AG04450 (cell line): Measurements from ENCODE around the gene SHFL. TPM values are rescaled to one million over a fixed set of nuclear protein-coding genes. Genes with fewer than 3 reads are reported as not detected.

Source experiments
- CTCF ChIA-PET: fragments of 300-600, 350-600 bp; formaldehyde crosslinking; extraction: SDS; loops from one replicate; lab custom pipeline; 2022; ENCODE audit warnings: antibody characterized with exemption, inconsistent platforms; lab: Charles Lee
- POLR2A ChIA-PET: fragments of 350-600 bp; formaldehyde crosslinking; extraction: SDS; loops from one replicate; lab custom pipeline; 2021; ENCODE audit warnings: antibody characterized with exemption, inconsistent platforms; lab: Yijun Ruan, JAX
- DNase-seq: peaks from one replicate; pipeline ENCODE4 v3.0.0-alpha.2; 2011; ENCODE audit warnings: low read depth, low spot score
- H3K27ac ChIP-seq: one replicate; pipeline ENCODE4 v1.5.1; 2012; ENCODE audit warnings: low read depth, low read length, control low read depth
- H3K27me3 ChIP-seq: one replicate; pipeline ENCODE4 v1.6.0; 2012; ENCODE audit warnings: low read length; ENCODE audit not compliant: control insufficient read depth, insufficient read depth
- H3K4me3 ChIP-seq: 2 replicates; pipeline ENCODE4 v1.5.1; 2011; ENCODE audit warnings: mild to moderate bottlenecking, low read depth, low read length, control low read depth
- H3K9me3 ChIP-seq: 2 replicates; pipeline ENCODE4 v1.5.1; 2012; ENCODE audit warnings: low read length; ENCODE audit not compliant: control insufficient read depth, insufficient read depth
- polyA plus RNA-seq: library from polyadenylated mRNA; depleted of rRNA; stranded (reverse); fragments of >200 nt; gene quantifications from 2 replicates; pipeline ENCODE4 v1.2.3, GENCODE V29; 2011
- TF ChIP-seq, protein P1 (sequence below): IDR thresholded peaks from 2 replicates; pipeline ENCODE4 v1.5.1; 2011; ENCODE audit warnings: low read depth, low read length, control low read depth, inconsistent platforms

Gene SHFL
- polyA plus RNA-seq, 1 experiment: 25.0 TPM

DNA sequence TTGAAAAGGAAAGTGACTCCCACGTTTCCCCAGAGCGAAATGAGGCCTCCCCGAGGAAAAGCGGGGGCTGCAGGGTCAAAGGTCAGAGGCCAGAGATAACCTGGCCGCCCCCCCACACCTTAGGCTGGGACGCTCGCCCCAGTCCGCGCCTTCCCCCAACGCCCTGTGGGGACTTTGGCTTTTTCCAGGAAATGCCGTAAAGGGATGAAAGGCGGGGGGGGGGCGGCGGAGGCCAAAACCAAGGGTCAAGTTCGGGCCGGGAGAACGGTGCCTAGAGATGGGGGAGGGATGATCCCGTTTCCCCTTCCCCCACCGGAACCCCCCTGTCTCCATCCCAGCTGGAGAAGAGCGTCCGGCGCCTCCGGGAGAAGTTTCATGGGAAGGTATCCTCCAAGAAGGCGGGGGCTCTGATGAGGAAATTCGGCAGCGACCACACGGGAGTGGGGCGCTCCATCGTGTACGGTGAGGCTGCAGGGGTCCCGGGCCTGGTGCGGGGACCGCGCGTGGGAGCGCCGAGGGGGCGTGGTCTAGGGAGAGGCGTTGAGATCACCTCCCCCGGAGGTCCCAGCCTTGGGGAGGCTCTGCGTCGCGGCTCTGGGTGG is 575 bp downstream of the SHFL start:
- TF ChIP-seq, protein P1, sequence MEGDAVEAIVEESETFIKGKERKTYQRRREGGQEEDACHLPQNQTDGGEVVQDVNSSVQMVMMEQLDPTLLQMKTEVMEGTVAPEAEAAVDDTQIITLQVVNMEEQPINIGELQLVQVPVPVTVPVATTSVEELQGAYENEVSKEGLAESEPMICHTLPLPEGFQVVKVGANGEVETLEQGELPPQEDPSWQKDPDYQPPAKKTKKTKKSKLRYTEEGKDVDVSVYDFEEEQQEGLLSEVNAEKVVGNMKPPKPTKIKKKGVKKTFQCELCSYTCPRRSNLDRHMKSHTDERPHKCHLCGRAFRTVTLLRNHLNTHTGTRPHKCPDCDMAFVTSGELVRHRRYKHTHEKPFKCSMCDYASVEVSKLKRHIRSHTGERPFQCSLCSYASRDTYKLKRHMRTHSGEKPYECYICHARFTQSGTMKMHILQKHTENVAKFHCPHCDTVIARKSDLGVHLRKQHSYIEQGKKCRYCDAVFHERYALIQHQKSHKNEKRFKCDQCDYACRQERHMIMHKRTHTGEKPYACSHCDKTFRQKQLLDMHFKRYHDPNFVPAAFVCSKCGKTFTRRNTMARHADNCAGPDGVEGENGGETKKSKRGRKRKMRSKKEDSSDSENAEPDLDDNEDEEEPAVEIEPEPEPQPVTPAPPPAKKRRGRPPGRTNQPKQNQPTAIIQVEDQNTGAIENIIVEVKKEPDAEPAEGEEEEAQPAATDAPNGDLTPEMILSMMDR: no peak
- ChIA-PET POLR2A (interaction anchor here (0.7 to 1.0 kb wide), 2 partner anchors 10 to 84 kb away, joined by 4 read pairs; no protein-coding TSS in a partner anchor), CTCF (no interaction called here)
- no peaks in the 10 kb centered on the region for H3K27me3 ChIP-seq
- DNase-seq: no peak
- H3K4me3 ChIP-seq: peak overlapping the region; percentile 92
- no peak overlapping the region for H3K27ac ChIP-seq
- H3K9me3 ChIP-seq: peaks cover 4% of the 10 kb centered on the region; the same call in 1 of the 2 replicates

DNA sequence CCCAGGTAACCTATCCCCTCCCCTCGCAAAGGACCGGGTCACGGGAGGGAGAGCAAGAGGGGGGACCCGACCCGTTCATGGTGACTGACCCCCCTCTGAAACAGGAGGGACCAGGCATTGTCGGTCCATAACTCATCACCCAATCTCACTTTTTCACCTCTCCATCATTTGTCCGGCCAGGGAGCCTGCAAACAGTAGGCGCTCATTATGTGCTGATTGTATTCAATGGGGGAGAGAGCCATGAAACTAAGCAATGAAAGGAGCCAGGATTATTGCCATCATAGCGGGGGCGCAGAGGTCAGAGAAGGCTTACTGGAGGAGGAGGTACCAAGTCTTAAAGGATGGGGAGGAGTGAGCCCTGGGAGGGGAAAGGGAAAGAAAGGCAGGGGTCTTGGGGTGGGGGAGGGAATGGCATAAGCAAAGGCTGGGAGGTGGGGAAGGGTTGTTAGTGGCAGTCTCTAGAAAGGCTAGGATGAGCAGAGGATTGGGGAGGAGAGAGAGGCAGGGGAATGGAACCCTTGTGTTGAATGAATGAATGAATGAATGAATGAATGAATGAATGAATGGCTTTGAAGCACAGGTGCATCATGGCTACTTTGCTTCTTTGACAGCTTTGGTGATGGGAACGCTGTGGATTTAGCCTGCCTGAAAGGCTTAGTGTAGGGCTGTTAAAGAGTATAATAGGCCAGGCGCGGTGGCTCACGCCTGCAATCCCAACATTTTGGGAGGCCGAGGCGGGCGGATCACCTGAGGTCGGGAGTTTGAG is 1.4 kb downstream of the SHFL start:
- ChIA-PET POLR2A (interaction anchor here (0.7 to 1.0 kb wide), 2 partner anchors 9 to 83 kb away, joined by 4 read pairs; no protein-coding TSS in a partner anchor), CTCF (interaction anchor here (0.7 kb wide), 1 partner anchor 102 kb away, joined by 6 read pairs; no protein-coding TSS in a partner anchor)
- TF ChIP-seq, protein P1: no peak
- no peak for DNase-seq
- H3K27me3 ChIP-seq: no peaks in the 10 kb centered on the region
- no peak overlapping the region for H3K27ac ChIP-seq
- peaks cover 4% of the 10 kb centered on the region; the same call in 1 of the 2 replicates for H3K9me3 ChIP-seq
- H3K4me3 ChIP-seq: peak overlapping the region; percentile 92

DNA sequence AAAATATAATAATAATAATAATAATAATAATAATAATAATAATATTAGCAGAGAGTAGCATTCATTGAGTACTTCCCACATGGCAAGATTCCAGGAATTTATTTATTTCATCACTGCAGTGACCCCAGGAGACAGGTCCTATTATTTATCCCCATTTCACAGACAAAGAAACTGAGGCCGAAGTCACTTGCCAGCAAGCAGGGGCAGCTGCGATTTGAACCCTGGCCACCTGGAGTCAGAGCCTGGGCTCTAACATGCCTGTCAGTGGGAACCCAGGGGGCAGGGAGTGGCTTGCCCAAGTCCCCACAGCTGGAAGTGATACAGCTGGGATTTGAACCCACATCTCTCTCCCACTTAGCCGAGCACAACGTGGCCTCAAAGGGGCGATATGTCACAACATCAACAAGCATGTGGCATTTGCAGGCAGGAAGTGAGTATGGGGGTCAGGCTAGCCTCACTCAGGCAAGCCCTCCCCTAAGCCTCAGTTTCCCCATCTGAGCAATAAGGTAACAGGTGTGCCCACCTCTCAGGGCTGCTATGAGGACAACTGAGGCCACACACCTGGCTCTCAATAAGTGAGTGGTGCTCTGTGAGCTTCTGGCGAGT is 2.9 kb downstream of the SHFL start:
- TF ChIP-seq, protein P1: no peak
- ChIA-PET POLR2A (no interaction called here), CTCF (no interaction called here)
- Histone ChIP-seq H3K27ac (no peak overlapping the region), H3K4me3 (no peak overlapping the region), H3K27me3 (no peaks in the 10 kb centered on the region), H3K9me3 (peaks cover 7% of the 10 kb centered on the region; the same call in 1 of the 2 replicates)
- DNase-seq: no peak

DNA sequence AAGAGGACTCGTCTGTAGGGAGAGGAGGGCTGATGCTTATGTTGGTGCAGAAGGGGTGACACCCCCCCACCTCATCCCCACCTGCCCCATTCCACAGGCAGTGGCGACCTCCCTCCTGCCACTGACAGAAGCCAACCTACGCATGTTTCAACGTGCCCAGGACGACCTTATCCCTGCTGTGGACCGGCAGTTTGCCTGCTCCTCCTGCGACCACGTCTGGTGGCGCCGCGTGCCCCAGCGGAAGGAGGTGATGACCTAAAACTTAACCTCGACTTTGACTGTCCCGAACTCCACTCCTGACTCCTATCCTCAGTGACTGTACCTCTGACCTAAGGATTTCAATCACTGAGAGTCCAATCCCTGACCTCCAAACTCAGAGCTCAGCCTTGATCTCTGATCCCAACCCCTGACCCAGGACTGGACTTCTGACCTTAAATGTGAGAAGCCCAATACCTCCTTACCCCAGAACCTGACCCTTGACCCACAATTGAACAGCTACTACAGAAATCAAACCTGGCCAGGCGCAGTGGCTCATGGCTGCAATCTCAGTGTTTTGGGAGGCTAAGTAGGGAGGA is 3.8 kb downstream of the SHFL start:
- Histone ChIP-seq H3K27ac (no peak overlapping the region), H3K27me3 (no peaks in the 10 kb centered on the region), H3K4me3 (no peak overlapping the region), H3K9me3 (peaks cover 7% of the 10 kb centered on the region; the same call in 1 of the 2 replicates)
- POLR2A ChIA-PET: no interaction called here
- CTCF ChIA-PET: no interaction called here
- TF ChIP-seq, protein P1: no peak
- DNase-seq: no peak
